ENCODE data around the gene CDK11A. TPM values are rescaled to one million over a fixed set of nuclear protein-coding genes. Genes with fewer than 3 reads are reported as not detected.

CDK11A gene
- polyA plus RNA-seq, 1 donor (not counting 4 experiments of a cell fraction or from before 2014, with no cell fraction given) = 3.5 TPM

DNA sequence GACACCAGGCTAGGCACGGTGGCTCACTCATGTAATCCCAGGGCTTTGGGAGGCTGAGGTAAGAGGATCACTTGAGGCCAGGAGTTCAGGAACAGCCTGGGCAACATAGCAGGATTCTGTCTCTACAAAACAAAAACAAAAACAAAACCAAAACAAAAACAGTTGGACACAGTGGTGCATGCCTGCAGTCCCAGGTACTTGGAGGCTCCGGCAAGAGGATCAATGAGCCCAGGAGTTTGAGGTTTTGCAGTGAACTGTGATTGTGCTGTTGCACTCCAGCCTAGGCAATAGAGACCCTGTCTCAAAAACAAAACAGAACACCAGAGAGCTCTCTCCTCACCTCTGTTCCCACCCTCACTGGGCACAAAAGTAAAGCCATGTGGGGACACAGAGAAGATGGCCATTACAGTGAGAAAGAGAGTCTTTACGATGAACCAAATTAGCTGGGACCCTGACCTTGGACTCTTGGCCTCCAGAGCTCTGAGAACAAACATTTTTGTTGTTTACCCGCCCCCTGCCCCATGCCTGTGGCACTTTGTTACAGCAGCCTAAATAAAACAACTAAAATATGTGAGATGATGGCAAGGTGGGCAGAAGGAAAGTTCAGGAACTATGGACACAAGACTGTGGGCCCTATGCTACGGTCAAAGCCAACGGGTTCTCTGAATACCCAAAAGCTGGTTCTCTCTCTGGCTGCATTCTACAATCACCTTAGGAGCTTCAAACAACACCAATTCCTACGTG lies 44.3 kb upstream of the CDK11A start:
- Histone ChIP-seq H3K79me2 (ENCODE audit: control insufficient read depth, insufficient read depth, low read length) (peaks cover 88% of the 10 kb centered on the region), H3K9ac (ENCODE audit: control insufficient read depth, extremely low read depth, insufficient read depth, low read length) (no peak overlapping the region), H3K27me3 (ENCODE audit: control insufficient read depth, extremely low read depth, insufficient read depth, low read length) (no peaks in the 10 kb centered on the region), H3K4me2 (ENCODE audit: control insufficient read depth, extremely low read depth, insufficient read depth, low read depth, low read length) (no peak overlapping the region), H3K36me3 (ENCODE audit: control insufficient read depth in 2 of 2, extremely low read depth in 1 of 2, insufficient read depth in 2 of 2, low read length in 2 of 2) (peaks cover 10 to 25% of the 10 kb centered on the region in 2 experiments), H3K9me3 (ENCODE audit: control insufficient read depth, low read depth, low read length) (peaks cover 2% of the 10 kb centered on the region), H4K20me1 (ENCODE audit: control insufficient read depth, extremely low read depth, insufficient read depth, low read length) (no peaks in the 10 kb centered on the region), H3K9me1 (ENCODE audit: control insufficient read depth, extremely low read depth, insufficient read depth, low read length) (peaks cover 4% of the 10 kb centered on the region), H3K4me3 (ENCODE audit: control insufficient read depth in 2 of 3, extremely low read depth in 1 of 3, insufficient read depth in 2 of 3, low read depth in 1 of 3, low read length in 3 of 3) (no peak overlapping the region), H3K4me1 (ENCODE audit: control insufficient read depth, extremely low read depth, insufficient read depth, low read length) (no peaks in the 10 kb centered on the region), H2AFZ (ENCODE audit: control insufficient read depth, low read length) (no peak overlapping the region), H3K27ac (ENCODE audit: control insufficient read depth, insufficient read depth, low read length) (no peak overlapping the region)
- FAIRE-seq (no peak), DNase-seq (ENCODE audit: low read depth, low spot score) (no peak)
- TF ChIP-seq, protein P1, sequence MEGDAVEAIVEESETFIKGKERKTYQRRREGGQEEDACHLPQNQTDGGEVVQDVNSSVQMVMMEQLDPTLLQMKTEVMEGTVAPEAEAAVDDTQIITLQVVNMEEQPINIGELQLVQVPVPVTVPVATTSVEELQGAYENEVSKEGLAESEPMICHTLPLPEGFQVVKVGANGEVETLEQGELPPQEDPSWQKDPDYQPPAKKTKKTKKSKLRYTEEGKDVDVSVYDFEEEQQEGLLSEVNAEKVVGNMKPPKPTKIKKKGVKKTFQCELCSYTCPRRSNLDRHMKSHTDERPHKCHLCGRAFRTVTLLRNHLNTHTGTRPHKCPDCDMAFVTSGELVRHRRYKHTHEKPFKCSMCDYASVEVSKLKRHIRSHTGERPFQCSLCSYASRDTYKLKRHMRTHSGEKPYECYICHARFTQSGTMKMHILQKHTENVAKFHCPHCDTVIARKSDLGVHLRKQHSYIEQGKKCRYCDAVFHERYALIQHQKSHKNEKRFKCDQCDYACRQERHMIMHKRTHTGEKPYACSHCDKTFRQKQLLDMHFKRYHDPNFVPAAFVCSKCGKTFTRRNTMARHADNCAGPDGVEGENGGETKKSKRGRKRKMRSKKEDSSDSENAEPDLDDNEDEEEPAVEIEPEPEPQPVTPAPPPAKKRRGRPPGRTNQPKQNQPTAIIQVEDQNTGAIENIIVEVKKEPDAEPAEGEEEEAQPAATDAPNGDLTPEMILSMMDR (optimal IDR thresholded peaks at IDR 0.05 in 1 of 3, IDR thresholded peaks at IDR 0.05 in 1 of 3, conservative IDR thresholded peaks at IDR 0.05 in 1 of 3; ENCODE audit: extremely low read depth in 1 of 3, insufficient read depth in 2 of 3, low read length in 3 of 3) = no peak
- no peak for TF ChIP-seq EZH2 (IDR thresholded peaks at IDR 0.05; ENCODE audit: low read length)
- dilution Hi-C loops (cut with MboI; ENCODE audit: extremely low pct_ligation_motif_present, low sequenced_read_pairs) = no loop called here

DNA sequence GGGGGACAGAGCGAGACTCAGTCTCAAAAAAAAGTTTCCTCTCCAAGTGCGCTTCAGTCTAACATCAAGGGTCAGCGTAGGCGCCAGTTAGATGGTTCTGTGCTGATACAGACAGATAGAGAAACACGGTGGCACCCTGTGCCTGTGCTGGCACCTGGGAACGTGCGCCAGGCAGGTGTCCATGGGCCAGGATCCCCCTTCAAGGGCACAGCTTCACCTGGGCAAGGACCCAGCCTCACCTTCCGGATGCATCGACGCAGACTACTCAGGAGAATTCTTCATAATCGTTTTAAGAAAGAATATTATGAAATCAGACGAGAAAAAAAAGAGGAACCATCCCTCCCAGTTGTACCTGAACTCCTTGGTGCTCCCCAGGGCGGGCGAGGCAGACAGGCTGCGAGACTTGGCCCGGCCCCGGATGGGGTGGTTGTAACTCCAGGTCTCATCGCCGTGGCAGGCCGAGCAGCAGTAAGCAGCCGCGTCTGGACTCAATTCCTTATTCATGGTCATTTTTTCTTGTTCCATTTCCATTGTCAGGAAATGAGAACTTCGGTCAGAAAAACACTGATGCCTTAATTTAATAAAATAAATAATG lies 40.8 kb upstream of the CDK11A start:
- no peaks in the 10 kb centered on the region for H3K9me3 ChIP-seq (ENCODE audit: control insufficient read depth, low read depth, low read length)
- H2AFZ ChIP-seq (ENCODE audit: control insufficient read depth, low read length) = no peak overlapping the region
- H3K9me1 ChIP-seq (ENCODE audit: control insufficient read depth, extremely low read depth, insufficient read depth, low read length) = peaks cover 4% of the 10 kb centered on the region
- peaks cover 7% of the 10 kb centered on the region for H4K20me1 ChIP-seq (ENCODE audit: control insufficient read depth, extremely low read depth, insufficient read depth, low read length)
- H3K4me1 ChIP-seq (ENCODE audit: control insufficient read depth, extremely low read depth, insufficient read depth, low read length) = no peaks in the 10 kb centered on the region
- no peak overlapping the region for H3K27ac ChIP-seq (ENCODE audit: control insufficient read depth, insufficient read depth, low read length)
- no peak for FAIRE-seq
- dilution Hi-C loops (cut with MboI; ENCODE audit: extremely low pct_ligation_motif_present, low sequenced_read_pairs) = no loop called here
- H3K27me3 ChIP-seq (ENCODE audit: control insufficient read depth, extremely low read depth, insufficient read depth, low read length) = no peaks in the 10 kb centered on the region
- TF ChIP-seq, protein P1 (optimal IDR thresholded peaks at IDR 0.05 in 1 of 3, IDR thresholded peaks at IDR 0.05 in 1 of 3, conservative IDR thresholded peaks at IDR 0.05 in 1 of 3; ENCODE audit: extremely low read depth in 1 of 3, insufficient read depth in 2 of 3, low read length in 3 of 3) = no peak
- TF ChIP-seq EZH2 (IDR thresholded peaks at IDR 0.05; ENCODE audit: low read length) = no peak
- H3K9ac ChIP-seq (ENCODE audit: control insufficient read depth, extremely low read depth, insufficient read depth, low read length) = no peak overlapping the region
- no peak overlapping the region for H3K4me3 ChIP-seq (ENCODE audit: control insufficient read depth in 2 of 3, extremely low read depth in 1 of 3, insufficient read depth in 2 of 3, low read depth in 1 of 3, low read length in 3 of 3)
- DNase-seq (ENCODE audit: low read depth, low spot score) = no peak
- H3K4me2 ChIP-seq (ENCODE audit: control insufficient read depth, extremely low read depth, insufficient read depth, low read depth, low read length) = no peak overlapping the region
- peaks cover 63% of the 10 kb centered on the region for H3K79me2 ChIP-seq (ENCODE audit: control insufficient read depth, insufficient read depth, low read length)
- H3K36me3 ChIP-seq (ENCODE audit: control insufficient read depth in 2 of 2, extremely low read depth in 1 of 2, insufficient read depth in 2 of 2, low read length in 2 of 2) = peaks cover 22 to 29% of the 10 kb centered on the region in 2 experiments
